Measurements from ENCODE around the gene ABCC12. TPM values are rescaled to one million over a fixed set of nuclear protein-coding genes. Genes with fewer than 3 reads are reported as not detected.
"Not testable (repeated sequence)": the region's sequence is repeated elsewhere in the genome, so short reads cannot be mapped to it uniquely, and the experiment has no call there.

The ABCC12 gene
- total RNA-seq, 4 donors from 2014 or later = not detected

DNA sequence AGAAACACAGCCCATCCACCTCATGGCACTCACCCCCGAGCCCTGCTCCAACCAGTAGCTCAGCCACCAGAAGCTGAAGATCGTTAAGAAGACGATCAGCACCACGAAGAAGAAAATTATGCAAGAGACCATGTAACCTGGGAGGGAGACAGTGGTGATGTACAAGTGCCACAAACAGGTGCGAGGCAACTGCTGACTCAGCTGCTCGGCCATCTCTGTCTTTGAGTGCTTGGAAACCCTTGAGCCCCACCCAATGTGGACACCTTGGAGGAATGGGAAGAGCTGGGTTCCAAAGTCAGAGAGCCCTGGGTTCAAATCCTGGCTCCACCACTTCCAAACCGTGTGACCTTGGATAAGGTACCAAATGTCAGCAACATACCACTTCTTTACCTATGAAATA lies 38.1 kb upstream of the ABCC12 start:
- TF ChIP-seq CTCF (IDR thresholded peaks at IDR 0.05) = no peak
- DNase-seq (ENCODE audit: low spot score) = no peak
- ATAC-seq (ENCODE audit: low FRiP score) = no peak

- TF ChIP-seq CTCF (IDR thresholded peaks at IDR 0.05) = no peak
- ATAC-seq (ENCODE audit: low FRiP score) (no peak), DNase-seq (ENCODE audit: low spot score) (no peak)
Observed at GRCh38 chr16:48188449-48189102, 32.8 kb upstream of the ABCC12 start.

GRCh38 chr16:48187779-48188178 lies 32.0 kb upstream of the ABCC12 start:
- ATAC-seq (ENCODE audit: low FRiP score) (no peak), DNase-seq (ENCODE audit: low spot score) (no peak)
- no peak for TF ChIP-seq CTCF (IDR thresholded peaks at IDR 0.05)

DNA sequence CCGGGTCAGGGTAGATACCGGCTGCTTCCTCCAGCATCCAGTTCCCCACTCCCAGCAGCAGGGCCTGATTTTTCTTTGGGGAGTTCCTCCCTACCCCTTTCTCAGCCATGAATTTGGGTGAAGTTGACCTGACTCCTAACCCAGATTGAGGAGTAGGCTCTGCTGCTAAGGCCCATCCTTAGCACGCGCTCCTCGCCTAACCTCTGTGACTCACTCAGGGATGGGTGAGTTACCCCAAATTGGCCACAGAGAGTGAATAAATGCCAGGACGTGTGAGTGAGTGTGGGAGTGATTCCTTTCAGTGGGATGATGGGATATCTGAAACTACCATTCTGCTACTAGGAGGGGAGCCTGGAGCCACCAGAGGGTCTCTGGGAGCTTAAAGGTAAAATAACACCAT lies 28.9 kb upstream of the ABCC12 start:
- TF ChIP-seq CTCF (IDR thresholded peaks at IDR 0.05) = no peak
- ATAC-seq (ENCODE audit: low FRiP score) = no peak

DNA sequence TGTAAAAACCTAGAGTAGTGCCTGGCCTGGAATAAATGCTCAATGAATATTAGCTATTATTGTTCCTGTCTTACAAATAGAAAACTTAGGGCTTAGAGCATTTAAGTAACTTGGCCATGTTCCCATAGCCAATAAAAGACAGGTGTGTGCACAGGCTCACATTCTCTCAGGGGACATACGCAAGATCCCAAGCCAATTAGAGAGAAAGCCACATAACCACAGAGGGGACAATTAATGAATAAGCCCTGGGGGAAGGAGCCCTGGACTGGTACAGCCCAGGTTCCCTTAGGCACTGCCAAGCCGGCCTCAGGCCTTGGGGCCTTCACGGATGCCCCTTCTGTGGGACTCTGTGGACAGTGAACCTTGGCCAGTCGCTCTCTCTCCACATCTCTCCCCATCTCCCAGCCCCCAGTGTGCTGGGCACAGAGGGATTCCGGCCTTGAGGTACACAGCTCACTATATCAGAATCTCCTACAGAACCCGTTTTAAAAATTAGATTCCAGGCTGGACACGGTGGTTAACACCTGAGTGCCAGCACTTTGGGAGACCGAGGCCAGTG lies 27.3 kb upstream of the ABCC12 start:
- DNase-seq (ENCODE audit: low spot score) = no peak
- no peak for ATAC-seq (ENCODE audit: low FRiP score)
- no peak for TF ChIP-seq CTCF (IDR thresholded peaks at IDR 0.05)

More for the DNA sequence above, 28.9 kb upstream of the ABCC12 start:
- DNase-seq (ENCODE audit: low spot score) = no peak

GRCh38 chr16:48181746-48182520 lies 26.1 kb upstream of the ABCC12 start:
- not testable (repeated sequence) for ATAC-seq (ENCODE audit: low FRiP score)

GRCh38 chr16:48180868-48181480 lies 25.2 kb upstream of the ABCC12 start:
- TF ChIP-seq CTCF (IDR thresholded peaks at IDR 0.05) = no peak
- no peak for DNase-seq (ENCODE audit: low spot score)
- ATAC-seq (ENCODE audit: low FRiP score) = no peak

More at GRCh38 chr16:48181746-48182520, 26.1 kb upstream of the ABCC12 start:
- DNase-seq (ENCODE audit: low spot score) = not testable (repeated sequence)
